Measurements from ENCODE around the gene GALNT4. TPM values are rescaled to one million over a fixed set of nuclear protein-coding genes. Genes with fewer than 3 reads are reported as not detected.

Gene GALNT4
- total RNA-seq, 2 experiments from 2014 or later: 2.9 to 3.4 TPM

- intact Hi-C loops (cut with micrococcal nuclease): loop anchor here (10.0 kb wide), 1 partner anchor 788 kb away; no protein-coding TSS in a partner anchor
- H3K4me1 Mint-ChIP-seq (ENCODE audit: low read depth): peaks cover 4% of the 10 kb centered on the region
- H3K27ac Mint-ChIP-seq: no peak overlapping the region
- H3K4me3 Mint-ChIP-seq: no peak overlapping the region
- no peaks in the 10 kb centered on the region for H3K36me3 Mint-ChIP-seq (ENCODE audit: low read depth)
- H3K9me3 Mint-ChIP-seq: no peaks in the 10 kb centered on the region
- no peak for DNase-seq
- H3K27me3 Mint-ChIP-seq (ENCODE audit: low read depth): no peaks in the 10 kb centered on the region
- CTCF ChIA-PET: interaction anchor here (1.1 kb wide), 1 partner anchor 556 kb away, joined by 4 read pairs; no protein-coding TSS in a partner anchor
These were observed 22.5 kb upstream of the GALNT4 start for GRCh38 chr12:89547101-89547500.

- no peaks in the 10 kb centered on the region for H3K9me3 Mint-ChIP-seq
These were observed 21.6 kb upstream of the GALNT4 start for GRCh38 chr12:89546151-89546550.

GRCh38 chr12:89544681-89545184 lies 20.1 kb upstream of the GALNT4 start:
- CTCF ChIA-PET: interaction anchor here (0.6 to 3.2 kb wide), 10 partner anchors 11 to 1396 kb away, joined by 3 to 27 read pairs (median 4); no protein-coding TSS in a partner anchor
- intact Hi-C loops (cut with micrococcal nuclease): loop anchor here (5.0 to 10.0 kb wide), 3 partner anchors 418 to 1413 kb away; partner anchors contain the start of gene CCER1
- no peak for DNase-seq
- Mint-ChIP-seq H3K4me3 (no peak overlapping the region), H3K27ac (no peak overlapping the region), H3K27me3 (ENCODE audit: low read depth) (no peaks in the 10 kb centered on the region), H3K4me1 (ENCODE audit: low read depth) (peaks cover 4% of the 10 kb centered on the region), H3K36me3 (ENCODE audit: low read depth) (no peaks in the 10 kb centered on the region), H3K9me3 (no peaks in the 10 kb centered on the region)

More at GRCh38 chr12:89546151-89546550, 21.6 kb upstream of the GALNT4 start:
- Mint-ChIP-seq H3K36me3 (ENCODE audit: low read depth) (no peaks in the 10 kb centered on the region), H3K4me3 (no peak overlapping the region), H3K27me3 (ENCODE audit: low read depth) (no peaks in the 10 kb centered on the region), H3K27ac (no peak overlapping the region), H3K4me1 (ENCODE audit: low read depth) (peaks cover 4% of the 10 kb centered on the region)
- CTCF ChIA-PET: no interaction called here
- intact Hi-C loops (cut with micrococcal nuclease): loop anchor here (10.0 kb wide), 1 partner anchor 789 kb away; no protein-coding TSS in a partner anchor
- DNase-seq: no peak

GRCh38 chr12:89544022-89544421 lies 19.4 kb upstream of the GALNT4 start:
- no peak for DNase-seq
- no peaks in the 10 kb centered on the region for H3K27me3 Mint-ChIP-seq (ENCODE audit: low read depth)
- H3K9me3 Mint-ChIP-seq: no peaks in the 10 kb centered on the region
- no peaks in the 10 kb centered on the region for H3K36me3 Mint-ChIP-seq (ENCODE audit: low read depth)
- intact Hi-C loops (cut with micrococcal nuclease): loop anchor here (5.0 to 10.0 kb wide), 3 partner anchors 418 to 1413 kb away; partner anchors contain the start of gene CCER1
- CTCF ChIA-PET: interaction anchor here (0.5 to 3.2 kb wide), 21 partner anchors 11 to 1398 kb away, joined by 3 to 27 read pairs (median 4); no protein-coding TSS in a partner anchor
- H3K4me3 Mint-ChIP-seq: no peak overlapping the region
- no peak overlapping the region for H3K27ac Mint-ChIP-seq
- peaks cover 4% of the 10 kb centered on the region for H3K4me1 Mint-ChIP-seq (ENCODE audit: low read depth)

GRCh38 chr12:89542912-89543592 lies 18.5 kb upstream of the GALNT4 start:
- Mint-ChIP-seq H3K9me3 (no peaks in the 10 kb centered on the region), H3K4me3 (no peak overlapping the region)

GRCh38 chr12:89542236-89542635 lies 17.6 kb upstream of the GALNT4 start:
- H3K27me3 Mint-ChIP-seq (ENCODE audit: low read depth): no peaks in the 10 kb centered on the region
- intact Hi-C loops (cut with micrococcal nuclease): loop anchor here (2.0 to 10.0 kb wide), 5 partner anchors 319 to 1415 kb away; partner anchors contain the start of gene CCER1
- no peak overlapping the region for H3K4me3 Mint-ChIP-seq
- H3K9me3 Mint-ChIP-seq: no peaks in the 10 kb centered on the region
- H3K36me3 Mint-ChIP-seq (ENCODE audit: low read depth): no peaks in the 10 kb centered on the region
- H3K4me1 Mint-ChIP-seq (ENCODE audit: low read depth): peaks cover 4% of the 10 kb centered on the region
- CTCF ChIA-PET: interaction anchor here (0.6 to 3.2 kb wide), 7 partner anchors 16 to 1312 kb away, joined by 3 to 27 read pairs (median 4); no protein-coding TSS in a partner anchor
- no peak overlapping the region for H3K27ac Mint-ChIP-seq
- no peak for DNase-seq

More at GRCh38 chr12:89542912-89543592, 18.5 kb upstream of the GALNT4 start:
- no peaks in the 10 kb centered on the region for H3K27me3 Mint-ChIP-seq (ENCODE audit: low read depth)
- H3K27ac Mint-ChIP-seq: no peak overlapping the region
- peaks cover 4% of the 10 kb centered on the region for H3K4me1 Mint-ChIP-seq (ENCODE audit: low read depth)
- DNase-seq: peak; percentile 79
- CTCF ChIA-PET: interaction anchor here (0.7 to 3.2 kb wide), 23 partner anchors 16 to 1399 kb away, joined by 3 to 27 read pairs (median 3); no protein-coding TSS in a partner anchor
- no peaks in the 10 kb centered on the region for H3K36me3 Mint-ChIP-seq (ENCODE audit: low read depth)
- intact Hi-C loops (cut with micrococcal nuclease): loop anchor here (1.0 to 10.0 kb wide), 12 partner anchors 158 to 1414 kb away; partner anchors contain the start of genes ATP2B1 and CCER1

- intact Hi-C loops (cut with micrococcal nuclease): loop anchor here (5.0 to 10.0 kb wide), 3 partner anchors 422 to 1417 kb away; partner anchors contain the start of gene CCER1
- Mint-ChIP-seq H3K36me3 (ENCODE audit: low read depth) (no peaks in the 10 kb centered on the region), H3K4me3 (no peak overlapping the region), H3K27ac (no peak overlapping the region), H3K9me3 (no peaks in the 10 kb centered on the region), H3K27me3 (ENCODE audit: low read depth) (no peaks in the 10 kb centered on the region), H3K4me1 (ENCODE audit: low read depth) (peaks cover 4% of the 10 kb centered on the region)
- no peak for DNase-seq
- CTCF ChIA-PET: interaction anchor here (1.6 kb wide), 1 partner anchor 562 kb away, joined by 5 read pairs; no protein-coding TSS in a partner anchor
These were observed 16.0 kb upstream of the GALNT4 start for GRCh38 chr12:89540586-89540985.

GRCh38 chr12:89539426-89540223 lies 15.0 kb upstream of the GALNT4 start:
- H3K27me3 Mint-ChIP-seq (ENCODE audit: low read depth): no peaks in the 10 kb centered on the region
- no peaks in the 10 kb centered on the region for H3K36me3 Mint-ChIP-seq (ENCODE audit: low read depth)
- no peak overlapping the region for H3K4me3 Mint-ChIP-seq
- H3K4me1 Mint-ChIP-seq (ENCODE audit: low read depth): peaks cover 4% of the 10 kb centered on the region
- intact Hi-C loops (cut with micrococcal nuclease): loop anchor here (5.0 to 10.0 kb wide), 3 partner anchors 423 to 1418 kb away; partner anchors contain the start of gene CCER1
- CTCF ChIA-PET: interaction anchor here (0.9 to 2.3 kb wide), 4 partner anchors 14 to 649 kb away, joined by 3 to 10 read pairs (median 4); no protein-coding TSS in a partner anchor
- no peaks in the 10 kb centered on the region for H3K9me3 Mint-ChIP-seq
- no peak for DNase-seq
- no peak overlapping the region for H3K27ac Mint-ChIP-seq

- intact Hi-C loops (cut with micrococcal nuclease): no loop called here
- H3K27ac Mint-ChIP-seq: no peak overlapping the region
- CTCF ChIA-PET: interaction anchor here (0.8 to 2.3 kb wide), 5 partner anchors 15 to 649 kb away, joined by 3 to 10 read pairs (median 3); no protein-coding TSS in a partner anchor
- H3K9me3 Mint-ChIP-seq: no peaks in the 10 kb centered on the region
- no peaks in the 10 kb centered on the region for H3K27me3 Mint-ChIP-seq (ENCODE audit: low read depth)
- H3K4me3 Mint-ChIP-seq: no peak overlapping the region
- H3K36me3 Mint-ChIP-seq (ENCODE audit: low read depth): no peaks in the 10 kb centered on the region
- H3K4me1 Mint-ChIP-seq (ENCODE audit: low read depth): peaks cover 4% of the 10 kb centered on the region
- no peak for DNase-seq
These were observed 14.3 kb upstream of the GALNT4 start for GRCh38 chr12:89538897-89539296.

- intact Hi-C loops (cut with micrococcal nuclease): no loop called here
- H3K27ac Mint-ChIP-seq: no peak overlapping the region
- CTCF ChIA-PET: no interaction called here
- H3K9me3 Mint-ChIP-seq: no peaks in the 10 kb centered on the region
- H3K27me3 Mint-ChIP-seq (ENCODE audit: low read depth): no peaks in the 10 kb centered on the region
- DNase-seq: no peak
- no peaks in the 10 kb centered on the region for H3K4me1 Mint-ChIP-seq (ENCODE audit: low read depth)
- no peaks in the 10 kb centered on the region for H3K36me3 Mint-ChIP-seq (ENCODE audit: low read depth)
- H3K4me3 Mint-ChIP-seq: no peak overlapping the region
These were observed 12.8 kb upstream of the GALNT4 start for GRCh38 chr12:89537389-89537788.

GRCh38 chr12:89529738-89530137 lies 5.1 kb upstream of the GALNT4 start:
- no peaks in the 10 kb centered on the region for H3K27me3 Mint-ChIP-seq (ENCODE audit: low read depth)
- no peaks in the 10 kb centered on the region for H3K36me3 Mint-ChIP-seq (ENCODE audit: low read depth)
- intact Hi-C loops (cut with micrococcal nuclease): loop anchor here (1.0 kb wide), 4 partner anchors 59 to 512 kb away; no protein-coding TSS in a partner anchor
- no peaks in the 10 kb centered on the region for H3K9me3 Mint-ChIP-seq
- CTCF ChIA-PET: interaction anchor here (1.1 to 2.1 kb wide), 7 partner anchors 17 to 512 kb away, joined by 3 to 14 read pairs (median 5); no protein-coding TSS in a partner anchor
- no peak overlapping the region for H3K27ac Mint-ChIP-seq
- H3K4me3 Mint-ChIP-seq: no peak overlapping the region
- H3K4me1 Mint-ChIP-seq (ENCODE audit: low read depth): peaks cover 9% of the 10 kb centered on the region
- no peak for DNase-seq

Data from activated naive CD4-positive, alpha-beta T cell treated with anti-CD3 and anti-CD28 coated beads for 36 hours (primary cell).